GM19099 (cell line): Measurements from ENCODE around the gene KHK.

Experiments used
- POLR2A ChIP-seq: IDR thresholded peaks from 3 replicates; pipeline ENCODE4 v1.6.1; 2011; ENCODE audit warnings: low read depth; ENCODE audit not compliant: insufficient read length; ENCODE audit errors: extremely low read depth

Gene KHK

GRCh38 chr2:27137322-27137935 lies 50.9 kb downstream of the KHK start:
- no peak for TF ChIP-seq POLR2A

- TF ChIP-seq POLR2A: no peak
Observed at GRCh38 chr2:27138111-27138510, 51.5 kb downstream of the KHK start.

GRCh38 chr2:27139310-27139709 lies 52.7 kb downstream of the KHK start, which contains the start of gene PRR30:
TSS of gene PRR30 (minus strand) at chr2:27139410. CDS start at chr2:27138329, 1,081 bp downstream.
- no peak for TF ChIP-seq POLR2A

GRCh38 chr2:27143285-27143684 lies 56.7 kb downstream of the KHK start:
- no peak for TF ChIP-seq POLR2A

GRCh38 chr2:27145682-27146081 lies 59.1 kb downstream of the KHK start:
- no peak for TF ChIP-seq POLR2A

DNA sequence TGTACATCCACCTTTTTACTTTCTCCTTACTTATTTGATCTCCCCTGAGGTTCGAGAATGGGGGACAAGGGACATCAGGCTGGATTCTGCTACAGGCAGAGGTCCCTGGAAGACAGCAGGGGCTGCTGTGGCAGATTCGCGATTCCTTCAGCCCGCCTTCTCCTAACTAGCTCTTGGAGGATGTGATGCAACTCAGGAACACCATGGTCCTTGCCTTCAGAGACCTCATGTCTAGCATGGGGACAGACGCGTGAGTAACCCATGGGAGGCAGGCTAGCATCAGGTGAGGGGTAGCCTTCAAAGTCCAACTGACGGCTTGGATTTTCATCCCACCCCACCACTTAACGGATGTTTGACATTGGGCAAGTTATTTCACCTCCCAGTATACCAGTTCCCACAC lies 61.4 kb downstream of the KHK start:
- no peak for TF ChIP-seq POLR2A

- no peak for TF ChIP-seq POLR2A
Observed at GRCh38 chr2:27148801-27149439, 62.3 kb downstream of the KHK start, which contains the start of gene TCF23. TSS of gene TCF23 (plus strand) at chr2:27149004. CDS start at chr2:27149134, 130 bp downstream.

GRCh38 chr2:27149570-27150405 lies 63.2 kb downstream of the KHK start:
- no peak for TF ChIP-seq POLR2A
